Measurements from ENCODE around the gene MED27. TPM values are rescaled to one million over a fixed set of nuclear protein-coding genes. Genes with fewer than 3 reads are reported as not detected.

MED27 gene
- total RNA-seq, 2 donors from 2014 or later: 29.8 to 37.0 TPM

DNA sequence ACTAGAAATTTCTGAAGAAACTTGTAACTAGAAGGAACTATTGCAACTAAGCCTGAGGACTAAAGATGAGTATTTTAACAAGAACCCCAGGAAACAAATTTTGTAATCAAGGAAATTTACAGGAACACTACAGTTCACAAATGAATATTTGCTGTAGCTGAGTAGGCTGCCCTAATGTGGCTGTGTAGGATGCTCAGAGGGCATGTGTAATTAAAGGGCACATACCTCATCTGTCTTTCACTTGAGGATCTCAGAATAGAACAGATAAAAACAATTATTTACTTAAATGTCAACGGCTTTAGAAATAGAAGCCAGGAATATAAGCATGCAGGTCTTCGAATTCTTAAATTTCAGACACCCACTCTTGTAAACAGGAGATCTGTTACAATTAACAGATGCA, 119.8 kb downstream of the MED27 start:
- Mint-ChIP-seq H3K4me3 (no peak overlapping the region), H3K27ac (no peak overlapping the region), H3K27me3 (ENCODE audit: insufficient read depth) (peaks cover 8% of the 10 kb centered on the region), H3K36me3 (ENCODE audit: low read depth) (peaks cover 14% of the 10 kb centered on the region), H3K4me1 (peaks cover 18% of the 10 kb centered on the region), H3K9me3 (no peaks in the 10 kb centered on the region)
- no peak overlapping the region for H3K27ac ChIP-seq (ENCODE audit: low read depth, low read length)
- H3K27me3 ChIP-seq (ENCODE audit: control insufficient read depth, insufficient read depth, low read length, poor library complexity, severe bottlenecking): no peaks in the 10 kb centered on the region
- H3K36me3 ChIP-seq (ENCODE audit: control insufficient read depth, insufficient read depth, low read length): no peaks in the 10 kb centered on the region
- H3K9me3 ChIP-seq (ENCODE audit: control insufficient read depth, low read length): no peaks in the 10 kb centered on the region
- no peak overlapping the region for H3K9ac ChIP-seq (ENCODE audit: extremely low read depth, low read length, poor library complexity, severe bottlenecking)
- TF ChIP-seq, protein P1, sequence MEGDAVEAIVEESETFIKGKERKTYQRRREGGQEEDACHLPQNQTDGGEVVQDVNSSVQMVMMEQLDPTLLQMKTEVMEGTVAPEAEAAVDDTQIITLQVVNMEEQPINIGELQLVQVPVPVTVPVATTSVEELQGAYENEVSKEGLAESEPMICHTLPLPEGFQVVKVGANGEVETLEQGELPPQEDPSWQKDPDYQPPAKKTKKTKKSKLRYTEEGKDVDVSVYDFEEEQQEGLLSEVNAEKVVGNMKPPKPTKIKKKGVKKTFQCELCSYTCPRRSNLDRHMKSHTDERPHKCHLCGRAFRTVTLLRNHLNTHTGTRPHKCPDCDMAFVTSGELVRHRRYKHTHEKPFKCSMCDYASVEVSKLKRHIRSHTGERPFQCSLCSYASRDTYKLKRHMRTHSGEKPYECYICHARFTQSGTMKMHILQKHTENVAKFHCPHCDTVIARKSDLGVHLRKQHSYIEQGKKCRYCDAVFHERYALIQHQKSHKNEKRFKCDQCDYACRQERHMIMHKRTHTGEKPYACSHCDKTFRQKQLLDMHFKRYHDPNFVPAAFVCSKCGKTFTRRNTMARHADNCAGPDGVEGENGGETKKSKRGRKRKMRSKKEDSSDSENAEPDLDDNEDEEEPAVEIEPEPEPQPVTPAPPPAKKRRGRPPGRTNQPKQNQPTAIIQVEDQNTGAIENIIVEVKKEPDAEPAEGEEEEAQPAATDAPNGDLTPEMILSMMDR (conservative IDR thresholded peaks at IDR 0.05): no peak
- no peak for DNase-seq
- WGBS, 2 experiments (ENCODE audit: insufficient coverage in 1 of 2, insufficient read length in 1 of 2): 91 to 93% methylated on average over 2 of the region's 2 CpGs
- no peak overlapping the region for H3K4me3 ChIP-seq (ENCODE audit: low read length)
- H3K4me1 ChIP-seq (ENCODE audit: control insufficient read depth, insufficient read depth, low read length): peaks cover 10% of the 10 kb centered on the region

DNA sequence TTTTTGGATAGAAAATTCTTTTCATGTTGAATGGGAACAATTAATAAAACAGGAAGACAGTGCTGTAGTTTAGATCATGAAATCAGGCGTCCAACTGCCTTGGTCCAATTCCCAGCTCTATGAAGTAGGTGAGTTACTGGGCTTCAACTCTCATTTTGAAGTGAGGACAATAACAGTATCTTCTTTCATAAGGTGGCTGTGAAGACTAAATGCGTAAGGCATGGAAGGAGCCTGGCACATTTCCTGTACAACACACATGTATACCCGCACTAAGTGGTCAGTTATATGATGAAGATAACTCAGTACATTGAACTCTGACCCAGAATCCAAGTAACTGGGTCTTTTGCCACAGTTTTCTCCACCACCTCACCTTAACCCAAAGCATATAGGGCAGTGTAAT, 120.6 kb downstream of the MED27 start:
- no peak for DNase-seq
- peaks cover 18% of the 10 kb centered on the region for H3K4me1 Mint-ChIP-seq
- Histone ChIP-seq H3K27me3 (ENCODE audit: control insufficient read depth, insufficient read depth, low read length, poor library complexity, severe bottlenecking) (no peaks in the 10 kb centered on the region), H3K4me3 (ENCODE audit: low read length) (no peak overlapping the region), H3K4me1 (ENCODE audit: control insufficient read depth, insufficient read depth, low read length) (peaks cover 10% of the 10 kb centered on the region), H3K9me3 (ENCODE audit: control insufficient read depth, low read length) (no peaks in the 10 kb centered on the region), H3K36me3 (ENCODE audit: control insufficient read depth, insufficient read depth, low read length) (no peaks in the 10 kb centered on the region), H3K9ac (ENCODE audit: extremely low read depth, low read length, poor library complexity, severe bottlenecking) (no peak overlapping the region), H3K27ac (ENCODE audit: low read depth, low read length) (no peak overlapping the region)
- no peak overlapping the region for H3K27ac Mint-ChIP-seq
- TF ChIP-seq, protein P1 (conservative IDR thresholded peaks at IDR 0.05): no peak
- peaks cover 13% of the 10 kb centered on the region for H3K36me3 Mint-ChIP-seq (ENCODE audit: low read depth)
- H3K4me3 Mint-ChIP-seq: no peak overlapping the region
- no peaks in the 10 kb centered on the region for H3K9me3 Mint-ChIP-seq
- H3K27me3 Mint-ChIP-seq (ENCODE audit: insufficient read depth): peaks cover 6% of the 10 kb centered on the region
- WGBS, 2 experiments (ENCODE audit: insufficient coverage in 1 of 2, insufficient read length in 1 of 2): 98 to 100% methylated on average over 1 to 3 of the region's 3 CpGs

DNA sequence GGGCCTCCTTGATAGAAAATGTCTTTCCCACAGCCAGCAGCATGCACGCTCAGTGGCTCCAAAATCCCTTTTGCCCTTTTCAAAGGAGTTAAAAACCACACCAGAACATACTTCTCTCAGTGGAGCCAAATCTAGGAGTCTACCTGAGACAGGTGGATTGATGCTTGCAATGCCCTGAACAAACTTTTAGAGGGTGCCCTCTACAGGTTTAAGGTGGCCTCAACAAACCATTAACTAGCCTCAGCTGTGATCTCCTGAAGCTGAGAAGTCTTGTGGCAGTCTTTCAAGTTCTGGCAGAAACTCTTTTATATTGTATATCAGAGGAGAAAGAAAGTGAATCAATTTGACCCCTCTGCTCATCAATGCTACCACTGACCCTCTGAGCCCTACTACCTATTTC, 125.4 kb downstream of the MED27 start:
- Histone ChIP-seq H3K27ac (ENCODE audit: low read depth, low read length) (no peak overlapping the region), H3K4me3 (ENCODE audit: low read length) (no peak overlapping the region), H3K36me3 (ENCODE audit: control insufficient read depth, insufficient read depth, low read length) (no peaks in the 10 kb centered on the region), H3K27me3 (ENCODE audit: control insufficient read depth, insufficient read depth, low read length, poor library complexity, severe bottlenecking) (no peaks in the 10 kb centered on the region), H3K9me3 (ENCODE audit: control insufficient read depth, low read length) (no peaks in the 10 kb centered on the region), H3K4me1 (ENCODE audit: control insufficient read depth, insufficient read depth, low read length) (no peaks in the 10 kb centered on the region), H3K9ac (ENCODE audit: extremely low read depth, low read length, poor library complexity, severe bottlenecking) (no peak overlapping the region)
- Mint-ChIP-seq H3K27ac (no peak overlapping the region), H3K4me3 (no peak overlapping the region), H3K27me3 (ENCODE audit: insufficient read depth) (no peaks in the 10 kb centered on the region), H3K36me3 (ENCODE audit: low read depth) (peaks cover 10% of the 10 kb centered on the region), H3K9me3 (no peaks in the 10 kb centered on the region), H3K4me1 (peaks cover 4% of the 10 kb centered on the region)
- WGBS, 2 experiments (ENCODE audit: insufficient coverage in 1 of 2, insufficient read length in 1 of 2): 89 to 94% methylated on average over 1 of the region's 1 CpG
- peak; percentile 69 for DNase-seq
- TF ChIP-seq, protein P1 (conservative IDR thresholded peaks at IDR 0.05): peak; percentile 81

Measured in endodermal cell (in vitro differentiated cells).